HepG2 (cell line): ENCODE data around the gene SLC38A2. TPM values are rescaled to one million over a fixed set of nuclear protein-coding genes. Genes with fewer than 3 reads are reported as not detected.

Experiments
- BRCA1 ChIP-seq: sonication (generic); formaldehyde crosslinking; IDR thresholded peaks from 2 replicates; pipeline ENCODE4 v1.4.0; 2020; ENCODE audit warnings: missing genetic modification reagents
- FOXK1 ChIP-seq: sonication (generic); formaldehyde crosslinking; IDR thresholded peaks from 2 replicates; pipeline ENCODE4 v1.4.0; 2020; ENCODE audit warnings: low read depth, missing genetic modification reagents, borderline replicate concordance
- HDAC6 ChIP-seq: fragments of 200-600 bp; sonication (generic); IDR thresholded peaks from 2 replicates; pipeline ENCODE4 v1.7.0; 2017; ENCODE audit warnings: mild to moderate bottlenecking, antibody characterized with exemption, low read length, low read depth
- KAT8 ChIP-seq: IDR thresholded peaks from 2 replicates; pipeline ENCODE4 v1.6.1; 2016; ENCODE audit warnings: missing genetic modification reagents, missing compliant biosample characterization
- KLF12 ChIP-seq: sonication (generic); formaldehyde crosslinking; IDR thresholded peaks from 2 replicates; pipeline ENCODE4 v1.4.0; 2020; ENCODE audit warnings: missing genetic modification reagents, borderline replicate concordance
- KLF6 ChIP-seq: IDR thresholded peaks from 2 replicates; pipeline ENCODE4 v1.8.0; 2016; ENCODE audit warnings: missing biosample characterization, missing genetic modification reagents
- KLF9 ChIP-seq: IDR thresholded peaks from 2 replicates; pipeline ENCODE4 v1.6.1; 2016; ENCODE audit warnings: low read depth
- RBFOX2 ChIP-seq: fragments of 200-400 bp; formaldehyde crosslinking; IDR thresholded peaks from 2 replicates; pipeline ENCODE4 v1.6.1; 2017; ENCODE audit warnings: low read depth, mild to moderate bottlenecking, low read length
- REPIN1 ChIP-seq: sonication (generic); formaldehyde crosslinking; IDR thresholded peaks from 2 replicates; pipeline ENCODE4 v1.8.0; 2022; ENCODE audit warnings: missing genetic modification reagents, low read depth, mild to moderate bottlenecking, borderline replicate concordance
- SNAPC2 ChIP-seq: sonication (generic); formaldehyde crosslinking; IDR thresholded peaks from 2 replicates; pipeline ENCODE4 v1.8.1; 2022; ENCODE audit warnings: mild to moderate bottlenecking, missing genetic modification reagents
- SP4 ChIP-seq: sonication (generic); formaldehyde crosslinking; IDR thresholded peaks from 2 replicates; pipeline ENCODE4 v1.8.1; 2023; ENCODE audit warnings: mild to moderate bottlenecking, missing genetic modification reagents
- ZC3H4 ChIP-seq: sonication (generic); formaldehyde crosslinking; IDR thresholded peaks from 2 replicates; pipeline ENCODE4 v1.4.0; 2020; ENCODE audit warnings: missing genetic modification reagents, borderline replicate concordance
- ZFP41 ChIP-seq: sonication (generic); formaldehyde crosslinking; IDR thresholded peaks from 2 replicates; pipeline ENCODE4 v1.4.0; 2020; ENCODE audit warnings: mild to moderate bottlenecking, missing genetic modification reagents, borderline replicate concordance
- ZNF232 ChIP-seq: sonication (generic); formaldehyde crosslinking; IDR thresholded peaks from 2 replicates; pipeline ENCODE4 v1.4.0; 2020; ENCODE audit warnings: missing genetic modification reagents, borderline replicate concordance
- ZNF550 ChIP-seq: sonication (generic); formaldehyde crosslinking; IDR thresholded peaks from 2 replicates; pipeline ENCODE4 v1.4.0; 2020; ENCODE audit warnings: mild to moderate bottlenecking, missing genetic modification reagents, borderline replicate concordance
- ZNF563 ChIP-seq: sonication (generic); formaldehyde crosslinking; IDR thresholded peaks from 2 replicates; pipeline ENCODE4 v1.8.0; 2022; ENCODE audit warnings: mild to moderate bottlenecking, moderate library complexity, missing genetic modification reagents
- ZNF607 ChIP-seq: sonication (generic); formaldehyde crosslinking; IDR thresholded peaks from 2 replicates; pipeline ENCODE4 v1.5.1; 2020; ENCODE audit warnings: missing genetic modification reagents, mild to moderate bottlenecking, borderline replicate concordance
- ZNF614 ChIP-seq: IDR thresholded peaks from 2 replicates; pipeline ENCODE4 v1.6.1; 2018; ENCODE audit warnings: missing biosample characterization, missing genetic modification reagents, inconsistent platforms, borderline replicate concordance
- ZNF747 ChIP-seq: sonication (generic); formaldehyde crosslinking; IDR thresholded peaks from 2 replicates; pipeline ENCODE4 v1.8.1; 2023; ENCODE audit warnings: missing genetic modification reagents, mild to moderate bottlenecking, borderline replicate concordance
- ZNF777 ChIP-seq: sonication (generic); formaldehyde crosslinking; IDR thresholded peaks from 2 replicates; pipeline ENCODE4 v1.4.0; 2020; ENCODE audit warnings: missing genetic modification reagents
- ZNF816 ChIP-seq: sonication (generic); formaldehyde crosslinking; IDR thresholded peaks from 2 replicates; pipeline ENCODE4 v1.8.0; 2022; ENCODE audit warnings: missing genetic modification reagents, mild to moderate bottlenecking, borderline replicate concordance
- polyA plus RNA-seq, 8 experiments: library from polyadenylated mRNA; depleted of rRNA in 3 of 8; stranded (reverse) in 7 of 8; unstranded in 1 of 8; fragments of >200 nt; fragmentation: Illumina TruSeq in 4 of 8; extraction: Trizol in 4 of 8; gene quantifications; 2 replicates each; pipeline versions ENCODE4 v1.2.1 to v1.2.3, GENCODE V29; 2011 to 2016; ENCODE audit warnings: low read depth in 4 of 8, missing spikeins in 1 of 8, mixed read lengths in 1 of 8; ENCODE audit not compliant: insufficient read depth in 1 of 8
- total RNA-seq, 5 experiments: library from RNA; depleted of rRNA; stranded (reverse); fragments of >200 nt; fragmentation: Illumina TruSeq; extraction: Trizol; gene quantifications; 2 replicates each; pipeline ENCODE4 v1.2.3, GENCODE V29; 2016; ENCODE audit warnings: low read depth in 1 of 5
- TF ChIP-seq, protein P1 (sequence below): sonication (generic); formaldehyde crosslinking; IDR thresholded peaks from 2 replicates; pipeline ENCODE4 v1.8.0; 2023; ENCODE audit warnings: mild to moderate bottlenecking, missing genetic modification reagents
- TF ChIP-seq, protein P2 (sequence below): sonication (generic); formaldehyde crosslinking; IDR thresholded peaks from 2 replicates; pipeline ENCODE4 v1.4.0; 2020; ENCODE audit warnings: mild to moderate bottlenecking, missing genetic modification reagents
- TF ChIP-seq, protein P3 (sequence below): sonication (generic); formaldehyde crosslinking; IDR thresholded peaks from 2 replicates; pipeline ENCODE4 v1.8.0; 2022; ENCODE audit warnings: missing genetic modification reagents, mild to moderate bottlenecking, inconsistent platforms, borderline replicate concordance
- TF ChIP-seq, protein P4 (sequence below): IDR thresholded peaks from 2 replicates; pipeline ENCODE4 v1.6.1; 2016; ENCODE audit warnings: missing compliant biosample characterization, missing genetic modification reagents, borderline replicate concordance

The SLC38A2 gene
- total and polyA plus RNA-seq, 2 of the 13 experiments (the other 11 are each of a cell fraction or from before 2014, with no cell fraction given): 368 to 880 TPM

DNA sequence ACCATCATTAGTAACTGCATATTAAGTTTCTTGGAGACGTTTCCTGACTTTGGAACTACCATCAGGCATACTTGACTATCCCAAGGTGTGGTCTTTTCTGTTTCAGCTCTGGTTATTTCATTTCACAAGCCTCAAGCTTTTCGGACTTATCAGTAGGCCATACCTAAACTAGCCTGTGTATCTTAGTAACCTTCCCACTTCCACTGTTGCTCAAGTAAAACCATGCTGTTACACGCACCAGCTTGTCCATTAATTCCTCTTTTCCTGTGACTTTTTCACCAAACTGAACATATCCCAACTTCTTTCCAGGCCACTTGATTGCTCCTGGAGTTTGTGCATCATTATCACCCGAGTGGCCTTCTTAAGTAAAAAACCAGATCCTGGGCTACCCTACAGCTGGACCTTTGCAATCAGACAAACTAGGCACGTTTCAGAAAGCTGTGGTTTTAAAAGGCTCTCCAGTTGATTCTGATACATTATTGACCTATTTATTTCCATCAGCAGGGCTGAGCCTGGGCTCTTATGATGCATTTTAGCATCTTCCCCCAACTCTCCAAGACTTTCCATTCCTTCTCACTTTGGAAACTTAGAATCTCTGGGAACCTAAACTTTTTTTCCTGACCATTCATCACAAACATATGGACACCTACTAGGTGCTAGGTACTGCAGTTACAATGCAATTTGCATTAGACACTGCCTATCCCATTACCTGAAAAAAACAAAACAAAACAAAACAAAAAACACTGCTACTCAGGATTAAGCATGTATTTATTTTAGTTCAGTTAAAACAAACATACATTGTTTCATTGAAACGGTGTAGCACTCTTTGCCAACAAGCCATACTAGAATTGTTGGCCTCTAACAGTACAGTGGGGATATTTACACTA, 14.9 kb downstream of the SLC38A2 start (continued):
- TF ChIP-seq, protein P1, sequence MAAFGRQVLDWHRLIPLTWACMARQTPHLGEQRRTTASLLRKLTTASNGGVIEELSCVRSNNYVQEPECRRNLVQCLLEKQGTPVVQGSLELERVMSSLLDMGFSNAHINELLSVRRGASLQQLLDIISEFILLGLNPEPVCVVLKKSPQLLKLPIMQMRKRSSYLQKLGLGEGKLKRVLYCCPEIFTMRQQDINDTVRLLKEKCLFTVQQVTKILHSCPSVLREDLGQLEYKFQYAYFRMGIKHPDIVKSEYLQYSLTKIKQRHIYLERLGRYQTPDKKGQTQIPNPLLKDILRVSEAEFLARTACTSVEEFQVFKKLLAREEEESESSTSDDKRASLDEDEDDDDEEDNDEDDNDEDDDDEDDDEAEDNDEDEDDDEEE (CRISPR knock-in tag): no peak
- no peak for TF ChIP-seq SP4
- TF ChIP-seq ZNF550: no peak
- TF ChIP-seq BRCA1 (CRISPR knock-in tag): peak; percentile 33; the same call in 1 of the 2 replicates
- TF ChIP-seq ZFP41: no peak
- no peak for TF ChIP-seq ZNF563 (CRISPR knock-in tag)
- TF ChIP-seq KAT8 (CRISPR knock-in tag): peak; percentile 71; the same call in 1 of the 2 replicates
- TF ChIP-seq KLF6 (CRISPR knock-in tag): no peak; the same call in 1 of the 2 replicates
- TF ChIP-seq, protein P2, sequence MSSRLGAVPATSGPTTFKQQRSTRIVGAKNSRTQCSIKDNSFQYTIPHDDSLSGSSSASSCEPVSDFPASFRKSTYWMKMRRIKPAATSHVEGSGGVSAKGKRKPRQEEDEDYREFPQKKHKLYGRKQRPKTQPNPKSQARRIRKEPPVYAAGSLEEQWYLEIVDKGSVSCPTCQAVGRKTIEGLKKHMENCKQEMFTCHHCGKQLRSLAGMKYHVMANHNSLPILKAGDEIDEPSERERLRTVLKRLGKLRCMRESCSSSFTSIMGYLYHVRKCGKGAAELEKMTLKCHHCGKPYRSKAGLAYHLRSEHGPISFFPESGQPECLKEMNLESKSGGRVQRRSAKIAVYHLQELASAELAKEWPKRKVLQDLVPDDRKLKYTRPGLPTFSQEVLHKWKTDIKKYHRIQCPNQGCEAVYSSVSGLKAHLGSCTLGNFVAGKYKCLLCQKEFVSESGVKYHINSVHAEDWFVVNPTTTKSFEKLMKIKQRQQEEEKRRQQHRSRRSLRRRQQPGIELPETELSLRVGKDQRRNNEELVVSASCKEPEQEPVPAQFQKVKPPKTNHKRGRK (CRISPR knock-in tag): no peak
- peak; percentile 48 for TF ChIP-seq ZNF614 (CRISPR knock-in tag)
- no peak for TF ChIP-seq HDAC6
- TF ChIP-seq KLF12 (CRISPR knock-in tag): 0 out of 2 replicates have a peak, but pooled peaks have one; percentile 32
- TF ChIP-seq ZC3H4: peak; percentile 69; the same call in 1 of the 2 replicates
- TF ChIP-seq, protein P3, sequence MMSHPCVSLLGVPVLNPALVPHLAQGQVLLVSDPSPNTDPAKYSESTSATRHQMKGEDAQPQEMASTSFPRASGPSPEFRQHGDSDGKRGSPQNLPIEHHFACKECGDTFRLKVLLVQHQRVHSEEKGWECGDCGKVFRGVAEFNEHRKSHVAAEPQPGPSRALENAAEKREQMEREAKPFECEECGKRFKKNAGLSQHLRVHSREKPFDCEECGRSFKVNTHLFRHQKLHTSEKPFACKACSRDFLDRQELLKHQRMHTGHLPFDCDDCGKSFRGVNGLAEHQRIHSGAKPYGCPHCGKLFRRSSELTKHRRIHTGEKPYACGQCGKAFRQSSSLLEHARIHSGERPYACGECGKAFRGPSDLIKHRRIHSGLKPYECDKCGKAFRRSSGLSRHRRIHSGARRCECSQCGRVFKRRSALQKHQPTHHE (CRISPR knock-in tag): peak; percentile 80; the same call in 1 of the 2 replicates
- TF ChIP-seq ZNF607 (CRISPR knock-in tag): no peak
- peak; percentile 54 for TF ChIP-seq ZNF747 (CRISPR knock-in tag)
- peak; percentile 78; the same call in 1 of the 2 replicates for TF ChIP-seq SNAPC2 (CRISPR knock-in tag)
- peak; percentile 86 for TF ChIP-seq REPIN1
- TF ChIP-seq ZNF816 (CRISPR knock-in tag): no peak; the same call in 1 of the 2 replicates
- TF ChIP-seq, protein P4, sequence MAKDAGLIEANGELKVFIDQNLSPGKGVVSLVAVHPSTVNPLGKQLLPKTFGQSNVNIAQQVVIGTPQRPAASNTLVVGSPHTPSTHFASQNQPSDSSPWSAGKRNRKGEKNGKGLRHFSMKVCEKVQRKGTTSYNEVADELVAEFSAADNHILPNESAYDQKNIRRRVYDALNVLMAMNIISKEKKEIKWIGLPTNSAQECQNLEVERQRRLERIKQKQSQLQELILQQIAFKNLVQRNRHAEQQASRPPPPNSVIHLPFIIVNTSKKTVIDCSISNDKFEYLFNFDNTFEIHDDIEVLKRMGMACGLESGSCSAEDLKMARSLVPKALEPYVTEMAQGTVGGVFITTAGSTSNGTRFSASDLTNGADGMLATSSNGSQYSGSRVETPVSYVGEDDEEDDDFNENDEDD (CRISPR knock-in tag): no peak
- peak; percentile 32; the same call in 1 of the 2 replicates for TF ChIP-seq FOXK1 (CRISPR knock-in tag)
- no peak; the same call in 1 of the 2 replicates for TF ChIP-seq ZNF777 (CRISPR knock-in tag)
- peak; percentile 49; the same call in 1 of the 2 replicates for TF ChIP-seq ZNF232
- peak; percentile 92 for TF ChIP-seq RBFOX2
- peak; percentile 22; the same call in 1 of the 2 replicates for TF ChIP-seq KLF9 (CRISPR knock-in tag)
